Measurements from ENCODE around the gene ARAP1.

ARAP1 gene

DNA sequence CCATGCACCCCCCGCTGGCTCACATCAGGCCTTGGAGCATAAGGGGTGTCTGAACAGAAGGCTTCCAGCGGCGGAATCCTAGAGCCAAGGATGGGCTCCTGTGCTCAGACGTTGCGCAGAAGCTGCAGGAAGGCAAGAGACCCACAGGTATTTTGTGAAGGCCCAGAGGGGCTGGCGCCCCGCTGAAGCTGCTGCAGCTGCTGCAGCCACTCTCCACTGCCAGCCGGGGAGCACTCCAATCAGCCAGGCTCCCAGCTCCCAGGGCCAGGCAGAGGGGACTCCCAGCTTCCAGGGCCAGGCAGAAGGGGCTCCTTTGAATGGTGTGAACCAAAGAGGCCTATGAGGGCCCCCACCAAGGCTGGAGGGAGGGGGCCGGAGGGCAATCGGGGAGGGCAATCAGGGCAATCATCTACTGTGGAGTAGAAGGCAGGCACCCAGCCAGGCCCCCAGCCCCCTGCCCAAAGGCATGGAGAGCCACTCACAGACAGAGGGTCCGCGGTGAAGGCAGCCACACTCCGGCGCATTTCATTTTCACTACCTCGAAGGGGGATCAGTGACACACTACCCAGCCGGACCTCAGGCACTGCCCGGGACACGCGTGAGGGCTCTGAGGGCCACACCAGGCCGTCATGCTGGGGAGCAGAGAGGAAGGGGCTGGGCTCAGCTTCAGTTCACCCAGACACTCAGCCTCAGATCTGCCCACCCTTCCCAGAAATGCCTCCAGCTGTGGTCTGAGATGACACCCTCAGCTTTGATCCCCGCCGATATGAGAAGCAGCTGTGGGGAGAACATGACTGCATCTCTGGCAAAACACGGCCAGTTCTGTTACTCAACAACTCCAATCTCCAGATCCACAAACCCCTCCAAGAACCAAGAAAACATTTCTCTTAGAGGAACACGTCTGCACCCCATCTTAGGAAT, 66.4 kb downstream of the ARAP1 start:
- peak; percentile 42 for DNase-seq (ENCODE audit: low spot score)

DNA sequence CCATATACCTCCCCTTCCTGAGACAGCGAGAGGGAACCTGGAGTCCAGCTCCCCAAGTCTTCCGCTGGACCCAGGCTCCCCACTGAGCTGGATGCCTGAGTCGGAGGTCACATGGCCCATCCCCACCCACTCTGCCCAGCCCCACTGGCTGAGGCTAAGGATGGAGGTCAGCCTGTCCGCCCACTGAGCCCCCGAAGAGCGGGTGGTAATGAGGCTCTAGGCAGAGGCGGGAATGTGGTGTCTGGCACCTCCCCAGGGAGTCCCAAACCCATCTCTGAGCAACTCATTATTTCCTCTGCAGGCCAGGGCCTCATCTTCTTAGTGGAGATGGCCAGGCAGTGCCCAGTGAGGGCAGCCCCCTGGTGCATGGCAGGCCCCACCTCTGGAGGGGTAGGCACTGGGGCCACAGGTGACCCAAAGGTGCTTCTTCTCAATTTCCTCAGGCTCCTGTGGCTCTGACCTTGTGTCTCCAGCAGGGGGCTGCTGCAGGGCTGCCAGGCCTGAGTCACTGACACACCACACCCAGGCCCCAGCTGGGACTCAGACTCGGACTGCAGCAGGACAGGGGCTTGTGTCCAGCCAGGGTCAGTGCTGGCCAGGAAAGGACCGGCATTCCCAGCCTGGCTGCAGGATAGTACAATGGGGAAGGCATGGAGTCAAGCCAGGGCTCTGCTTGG, 67.8 kb downstream of the ARAP1 start:
- peak; percentile 58 for DNase-seq (ENCODE audit: low spot score)

DNA sequence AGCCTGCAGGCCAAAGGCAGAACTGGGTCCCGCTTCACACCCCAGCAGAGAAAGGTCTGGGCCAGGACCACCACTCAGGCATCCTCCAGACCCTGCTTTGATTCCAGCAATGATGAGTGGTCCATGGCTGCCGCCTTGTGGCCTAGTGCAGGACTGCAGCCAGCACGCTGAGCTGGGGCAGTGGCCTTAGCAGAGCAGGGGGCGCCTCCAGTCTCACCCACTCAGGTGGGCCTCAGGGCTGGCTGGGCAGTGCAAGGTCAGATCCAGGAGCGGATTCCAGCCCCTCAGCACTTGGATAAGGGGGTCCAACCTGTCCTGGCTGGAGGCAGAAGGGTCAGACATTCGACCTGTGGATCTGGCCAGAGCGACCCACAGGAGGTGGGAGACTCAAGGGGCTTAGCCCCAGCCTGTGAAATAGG, 68.4 kb downstream of the ARAP1 start:
- DNase-seq (ENCODE audit: low spot score) = peak; percentile 54

DNA sequence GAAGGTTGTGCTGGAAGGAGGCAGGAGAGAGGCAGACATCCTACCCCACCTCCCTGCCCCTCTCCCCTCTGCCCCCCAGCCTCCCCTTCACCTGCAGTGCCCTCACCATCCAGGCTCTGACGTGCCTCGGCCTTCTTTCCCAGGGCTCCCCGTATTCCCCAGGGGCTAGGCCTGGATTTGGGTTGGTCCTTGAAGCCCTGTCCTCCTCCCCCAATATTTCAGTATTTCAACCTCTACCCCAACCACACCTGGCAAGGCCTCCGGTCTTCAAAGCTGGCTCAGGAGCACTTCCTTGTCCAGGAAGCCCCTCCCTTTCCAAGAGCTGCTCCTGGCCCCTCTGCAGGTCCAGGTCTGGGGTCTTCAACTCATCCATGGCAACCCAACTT, 69.4 kb downstream of the ARAP1 start:
- DNase-seq (ENCODE audit: low spot score) = no peak

DNA sequence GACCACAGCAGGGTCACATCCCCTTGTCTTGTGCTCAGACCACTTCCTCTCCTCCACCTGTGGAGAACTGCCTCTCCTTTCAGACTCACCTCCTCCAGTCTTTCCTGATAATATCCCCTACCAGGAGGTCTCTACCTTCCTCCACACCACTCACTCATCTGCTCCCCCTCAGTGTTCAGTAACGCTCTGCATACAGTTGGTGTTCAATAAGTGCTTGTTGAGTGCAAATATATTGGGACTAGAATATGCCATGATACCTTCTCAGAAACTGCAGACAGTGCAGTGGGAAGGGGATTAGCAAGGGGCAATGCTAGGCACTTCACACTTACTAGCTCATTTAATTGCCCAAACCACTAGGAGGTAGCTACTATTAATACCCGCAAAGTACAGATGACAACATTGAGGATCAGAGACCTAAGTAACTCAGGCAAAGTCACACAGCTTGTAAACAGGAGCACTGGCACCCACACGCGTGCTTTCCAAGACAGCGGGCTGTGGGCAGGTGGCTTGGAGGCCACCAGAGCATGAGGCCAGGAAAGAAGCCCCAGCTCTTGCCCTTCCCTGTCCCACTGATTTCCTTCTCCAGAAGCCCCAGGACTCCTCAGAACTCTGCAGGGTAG, 69.9 kb downstream of the ARAP1 start:
- no peak for DNase-seq (ENCODE audit: low spot score)

DNA sequence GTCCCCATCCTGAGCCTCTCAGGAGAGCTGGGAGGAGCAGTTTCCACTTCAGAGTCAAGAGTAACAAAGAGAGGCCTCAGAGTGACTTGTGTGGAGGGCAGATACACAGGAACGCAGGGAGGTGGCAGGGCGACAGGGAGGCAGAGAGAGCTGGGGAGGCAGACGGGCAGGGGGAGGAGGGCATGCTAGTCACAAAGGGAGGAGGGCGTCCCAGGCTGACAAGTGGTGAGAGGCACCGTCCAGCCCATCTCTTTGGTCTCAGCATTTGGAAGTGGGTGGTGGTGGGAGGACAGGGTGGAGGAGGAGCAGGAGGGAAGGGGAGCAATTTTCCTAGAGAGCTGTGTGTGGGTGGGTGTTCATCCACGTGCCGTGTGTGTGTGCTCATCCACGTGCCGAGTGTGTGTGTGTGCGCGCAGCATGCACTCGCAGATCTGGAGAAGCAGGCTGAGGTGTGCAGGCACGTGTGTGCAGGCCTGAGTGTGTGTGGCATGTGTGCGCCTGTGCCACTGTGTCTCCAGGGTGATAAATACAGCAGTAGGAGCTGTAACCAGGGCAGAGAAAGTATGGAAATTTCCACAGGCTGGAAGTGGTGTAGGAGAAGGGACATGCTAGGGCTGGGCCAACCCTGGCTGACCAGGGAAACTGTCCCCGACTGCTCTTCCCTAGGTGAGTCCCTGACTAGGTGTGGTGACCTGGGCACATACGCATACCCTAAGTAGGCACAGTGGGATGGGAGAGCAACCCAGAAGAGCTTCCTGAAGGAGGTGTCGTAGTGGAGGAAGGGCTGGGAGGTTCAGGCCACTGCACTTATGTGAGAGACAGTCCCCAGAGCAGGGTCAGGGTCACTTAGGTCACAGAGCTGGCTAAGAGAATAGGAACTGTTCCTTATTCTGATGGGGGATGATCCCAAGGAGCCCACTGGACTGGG, 70.7 kb downstream of the ARAP1 start:
- no peak for DNase-seq (ENCODE audit: low spot score)

- DNase-seq (ENCODE audit: low spot score) = no peak
Measured at GRCh38 chr11:72680624-72681158, 71.5 kb downstream of the ARAP1 start.

GRCh38 chr11:72679869-72680268, 72.3 kb downstream of the ARAP1 start:
- no peak for DNase-seq (ENCODE audit: low spot score)

DNA sequence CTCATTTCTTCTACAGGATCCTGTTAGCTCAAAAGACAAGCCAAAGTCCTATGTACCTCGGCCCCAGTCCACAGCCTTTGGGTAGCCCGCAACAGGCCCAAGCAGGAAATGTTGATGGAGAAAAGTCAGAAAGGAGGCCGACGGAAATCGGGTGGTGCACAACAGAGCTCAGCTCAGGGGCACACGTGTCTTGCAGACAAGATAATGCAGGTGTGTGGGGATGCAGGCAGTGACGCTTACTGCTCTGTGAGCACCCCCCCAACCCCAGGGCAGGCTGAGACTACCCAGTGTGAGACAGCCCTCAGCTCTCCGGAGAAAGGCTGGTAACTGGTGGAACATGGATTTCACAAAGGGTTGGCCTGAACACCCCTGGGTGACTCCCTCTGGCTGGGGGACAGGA, 73.7 kb downstream of the ARAP1 start:
- DNase-seq (ENCODE audit: low spot score) = no peak

DNA sequence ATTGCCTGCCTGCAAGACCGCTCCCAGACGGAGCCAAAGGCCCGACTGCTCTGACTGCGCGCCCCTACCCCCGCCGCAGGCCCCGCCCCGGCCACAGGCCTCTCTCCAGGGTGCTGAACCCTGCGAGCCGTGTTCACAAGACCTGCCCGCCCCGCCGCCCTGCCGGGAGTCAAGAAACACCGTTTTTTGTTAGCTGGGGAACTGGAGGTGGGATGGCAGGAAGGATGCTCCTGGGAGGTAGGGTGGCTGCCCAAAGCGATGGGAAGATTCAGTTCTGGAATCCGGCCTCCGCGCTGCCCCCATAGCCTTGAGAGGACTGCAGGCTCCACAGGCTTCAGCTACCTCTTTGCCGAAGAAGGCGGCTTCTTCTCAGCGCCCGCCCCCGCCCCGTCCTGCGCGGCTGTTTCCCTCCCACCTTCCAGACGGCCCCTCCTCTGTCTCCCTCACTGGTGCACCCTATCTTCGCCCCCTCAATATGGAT, 75.3 kb downstream of the ARAP1 start:
- DNase-seq (ENCODE audit: low spot score) = peak; percentile 39

DNA sequence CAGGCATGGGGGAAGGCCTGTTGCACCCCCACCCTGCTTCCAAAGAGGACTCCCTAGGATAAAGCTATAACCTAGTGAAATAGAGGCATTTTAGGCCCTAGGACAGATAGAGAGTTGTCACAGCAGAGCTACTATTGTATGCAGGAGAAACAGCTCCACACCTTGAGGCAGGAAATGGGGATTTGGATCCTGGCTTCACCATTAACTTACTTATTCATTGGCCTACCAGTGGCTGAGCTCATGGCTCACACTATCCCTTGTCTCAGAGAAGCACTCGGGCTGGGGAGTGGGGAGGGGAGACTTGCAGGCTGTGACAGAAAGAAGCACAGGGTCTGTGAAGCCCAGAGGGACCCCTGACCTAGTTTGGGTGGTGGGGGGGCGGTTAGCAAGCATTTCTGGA, 77.0 kb downstream of the ARAP1 start:
- DNase-seq (ENCODE audit: low spot score) = no peak

DNA sequence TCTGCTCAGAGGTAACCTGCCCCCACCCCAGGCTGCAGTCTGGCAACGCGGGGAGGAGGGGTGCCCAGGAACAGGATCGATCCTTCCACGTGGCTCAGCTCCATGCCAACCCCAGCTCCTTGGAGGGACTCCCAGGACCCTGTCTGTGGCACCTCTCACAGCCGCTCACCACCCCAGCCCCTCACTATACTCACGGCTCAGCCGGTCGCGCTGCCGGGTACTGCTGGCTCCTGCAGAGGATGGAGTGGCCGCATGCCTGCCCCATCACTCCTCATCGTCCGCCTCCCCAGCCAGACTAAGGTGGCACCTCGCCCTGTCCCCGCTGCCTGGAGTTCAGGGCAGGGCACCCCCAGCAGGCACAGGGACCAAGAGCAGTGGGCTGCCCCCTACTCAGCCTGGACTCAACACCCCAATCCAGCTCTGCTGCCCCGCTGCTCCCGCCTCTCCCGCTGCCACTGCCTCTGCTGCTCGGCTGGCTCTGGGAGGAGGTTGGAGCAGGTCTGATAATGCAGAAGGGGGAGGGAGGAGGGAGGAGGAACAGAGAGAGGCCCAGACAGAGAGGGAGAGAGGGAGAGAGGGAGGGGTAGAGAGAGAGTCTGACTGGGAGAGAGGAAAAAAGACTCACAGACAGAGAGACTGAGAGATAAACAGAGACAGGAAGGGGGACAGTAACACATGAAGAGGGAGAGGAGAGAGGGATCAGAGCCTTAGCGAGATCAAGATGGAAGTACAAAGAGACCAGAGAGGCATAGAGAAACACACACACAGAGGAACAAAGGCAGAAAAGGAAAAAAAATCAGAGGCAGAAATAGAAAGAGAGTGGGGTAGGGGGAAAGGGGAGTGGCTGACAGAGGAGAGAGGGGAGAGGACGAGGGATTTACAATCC, 78.0 kb downstream of the ARAP1 start, which contains the start of gene PDE2A:
Gene PDE2A, minus strand, starts transcription at position 480 of the 886 bp plus-strand sequence. Its CDS starts 215 bp downstream, at position 265.
- no peak for DNase-seq (ENCODE audit: low spot score)

DNA sequence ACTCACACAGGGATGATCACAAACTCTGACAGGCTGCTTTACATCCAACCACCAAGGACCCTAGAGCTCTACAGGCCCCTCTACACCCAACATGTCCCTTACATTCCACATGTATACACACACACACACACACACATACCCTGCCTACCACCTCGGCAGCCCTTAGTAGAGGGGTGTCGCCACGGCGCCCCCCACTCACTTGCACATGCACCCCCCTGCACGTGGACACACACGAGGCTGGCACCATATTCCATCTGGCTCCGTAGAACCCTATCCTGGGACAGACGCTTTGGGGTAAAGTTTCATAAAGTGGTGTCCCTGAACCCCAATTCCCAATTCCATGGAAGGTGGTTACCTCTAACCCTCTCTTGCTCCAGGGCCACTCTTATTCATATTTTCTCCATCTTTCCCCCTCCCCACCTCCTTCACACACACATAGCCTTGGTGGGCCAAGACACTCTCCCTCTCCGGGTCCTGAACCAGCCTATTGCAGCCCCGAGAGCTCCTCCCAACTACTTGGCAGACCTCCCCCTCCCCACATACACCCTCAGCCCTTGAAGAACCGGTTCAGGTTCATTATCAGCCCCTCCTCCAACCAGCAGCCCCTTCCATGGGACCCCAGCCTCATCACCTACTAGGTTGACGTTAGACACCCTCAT, 78.8 kb downstream of the ARAP1 start:
- DNase-seq (ENCODE audit: low spot score) = no peak

GRCh38 chr11:72672597-72673238, 79.5 kb downstream of the ARAP1 start:
- no peak for DNase-seq (ENCODE audit: low spot score)

- no peak for DNase-seq (ENCODE audit: low spot score)
Measured at GRCh38 chr11:72671152-72672099, 80.8 kb downstream of the ARAP1 start.

DNA sequence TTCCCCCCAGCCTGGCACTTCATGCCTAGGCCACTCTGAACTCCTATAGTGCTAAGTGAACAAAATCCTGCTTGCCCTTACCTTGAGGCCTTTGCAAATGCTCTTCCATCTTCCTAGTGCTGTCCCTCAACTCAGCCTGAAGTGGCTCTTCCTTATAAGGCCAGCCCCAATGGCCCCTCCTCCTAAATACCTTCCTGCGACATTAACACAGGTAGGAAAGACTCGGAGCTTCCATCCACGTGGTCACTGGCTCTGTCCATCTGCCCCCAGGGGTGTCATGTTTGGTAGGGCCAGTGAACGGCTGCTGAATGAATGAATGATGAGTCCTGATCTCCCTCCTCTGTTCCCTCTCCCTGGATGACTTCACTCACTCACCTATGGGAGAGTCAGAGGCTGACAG, 82.2 kb downstream of the ARAP1 start:
- DNase-seq (ENCODE audit: low spot score) = no peak

- DNase-seq (ENCODE audit: low spot score) = no peak
Measured at GRCh38 chr11:72669527-72669926, 82.7 kb downstream of the ARAP1 start.
